ENCODE results near the gene MACROD2. TPM values are rescaled to one million over a fixed set of nuclear protein-coding genes. Genes with fewer than 3 reads are reported as not detected.

The MACROD2 gene
- total and polyA plus RNA-seq, 2 donors (not counting 1 experiment from before 2014, with no cell fraction given) = 5.3 to 6.7 TPM

GRCh38 chr20:15320941-15321340 is 1325.6 kb downstream of the MACROD2 start:
- peak overlapping the region; percentile 76 for H3K27ac Mint-ChIP-seq

GRCh38 chr20:15327123-15327522 is 1331.8 kb downstream of the MACROD2 start:
- ChIA-PET POLR2A (no interaction called here), CTCF (no interaction called here)
- H3K79me2 ChIP-seq (ENCODE audit: control insufficient read depth, insufficient read depth, low read length) = no peaks in the 10 kb centered on the region
- Mint-ChIP-seq H3K4me3 (no peak overlapping the region), H3K4me1 (peaks cover 12% of the 10 kb centered on the region), H3K27ac (no peak overlapping the region), H3K9me3 (ENCODE audit: insufficient read depth) (no peaks in the 10 kb centered on the region), H3K27me3 (no peaks in the 10 kb centered on the region)
- 100% methylated on average over 1 of the region's 4 CpGs for WGBS (ENCODE audit: insufficient coverage)
- H3K4me2 ChIP-seq (replicated peaks; ENCODE audit: low read depth, low read length, poor library complexity, severe bottlenecking) = no peak overlapping the region
- no peak overlapping the region for H2AFZ ChIP-seq (ENCODE audit: insufficient read depth, low read depth, low read length, poor library complexity, severe bottlenecking)
- no peaks in the 10 kb centered on the region for H3K9me3 ChIP-seq (ENCODE audit: control extremely low read depth in 1 of 3, control insufficient read depth in 2 of 3, insufficient read depth in 1 of 3, low read length in 2 of 3)
- no peaks in the 10 kb centered on the region for H4K20me1 ChIP-seq (ENCODE audit: control insufficient read depth, insufficient read depth, low read length, poor library complexity, severe bottlenecking)
- no peak for ATAC-seq (ENCODE audit: low read depth)
- H3K4me1 ChIP-seq (ENCODE audit: control insufficient read depth in 2 of 2, insufficient read depth in 2 of 2, low read length in 2 of 2) = no peaks in the 10 kb centered on the region
- TF ChIP-seq EZH2 (IDR thresholded peaks at IDR 0.05; ENCODE audit: borderline replicate concordance, insufficient read depth, low read depth, low read length, poor library complexity, severe bottlenecking) (no peak), CTCF (IDR thresholded peaks at IDR 0.05) (no peak)
- no peak overlapping the region for H3K4me3 ChIP-seq (ENCODE audit: control extremely low read depth in 1 of 5, extremely low read depth in 1 of 5, insufficient read depth in 1 of 5, low read depth in 2 of 5, low read length in 4 of 5)
- H3K36me3 ChIP-seq (replicated peaks in 1 of 2; ENCODE audit: control extremely low read depth in 1 of 2, control insufficient read depth in 1 of 2, extremely low read depth in 1 of 2, insufficient read depth in 2 of 2, low read length in 1 of 2) = no peaks in the 10 kb centered on the region
- intact Hi-C loops (cut with micrococcal nuclease) = no loop called here
- no peaks in the 10 kb centered on the region for H3K27me3 ChIP-seq (replicated peaks in 1 of 4; ENCODE audit: control extremely low read depth in 1 of 4, control insufficient read depth in 3 of 4, insufficient read depth in 4 of 4, low read length in 3 of 4)
- no peak for DNase-seq
- no peak overlapping the region for H3K27ac ChIP-seq (ENCODE audit: low read length in 2 of 2)
- H3K9ac ChIP-seq (ENCODE audit: low read length) = no peak overlapping the region

More at GRCh38 chr20:15320941-15321340, 1325.6 kb downstream of the MACROD2 start:
- intact Hi-C loops (cut with micrococcal nuclease) = no loop called here
- no peak overlapping the region for H3K4me3 ChIP-seq (ENCODE audit: control extremely low read depth in 1 of 5, extremely low read depth in 1 of 5, insufficient read depth in 1 of 5, low read depth in 2 of 5, low read length in 4 of 5)
- Mint-ChIP-seq H3K9me3 (ENCODE audit: insufficient read depth) (no peaks in the 10 kb centered on the region), H3K4me1 (peaks cover 52% of the 10 kb centered on the region), H3K27me3 (no peaks in the 10 kb centered on the region), H3K4me3 (no peak overlapping the region)
- POLR2A ChIA-PET = interaction anchor here (1.4 kb wide), 1 partner anchor 13 kb away, joined by 4 read pairs; no protein-coding TSS in a partner anchor
- H3K9me3 ChIP-seq (ENCODE audit: control extremely low read depth in 1 of 3, control insufficient read depth in 2 of 3, insufficient read depth in 1 of 3, low read length in 2 of 3) = peaks cover 0 to 4% (median 0%) of the 10 kb centered on the region in 3 donors
- no peak for TF ChIP-seq CTCF (IDR thresholded peaks at IDR 0.05)
- no peak for TF ChIP-seq EZH2 (IDR thresholded peaks at IDR 0.05; ENCODE audit: borderline replicate concordance, insufficient read depth, low read depth, low read length, poor library complexity, severe bottlenecking)
- H3K4me2 ChIP-seq (replicated peaks; ENCODE audit: low read depth, low read length, poor library complexity, severe bottlenecking) = no peak overlapping the region
- no peaks in the 10 kb centered on the region for H3K27me3 ChIP-seq (replicated peaks in 1 of 4; ENCODE audit: control extremely low read depth in 1 of 4, control insufficient read depth in 3 of 4, insufficient read depth in 4 of 4, low read length in 3 of 4)
- DNase-seq = no peak
- peak overlapping the region; percentile 2 for H2AFZ ChIP-seq (ENCODE audit: insufficient read depth, low read depth, low read length, poor library complexity, severe bottlenecking)
- H3K36me3 ChIP-seq (replicated peaks in 1 of 2; ENCODE audit: control extremely low read depth in 1 of 2, control insufficient read depth in 1 of 2, extremely low read depth in 1 of 2, insufficient read depth in 2 of 2, low read length in 1 of 2) = no peaks in the 10 kb centered on the region
- no peak for ATAC-seq (ENCODE audit: low read depth)
- peaks cover 25 to 45% of the 10 kb centered on the region in 2 donors for H3K4me1 ChIP-seq (ENCODE audit: control insufficient read depth in 2 of 2, insufficient read depth in 2 of 2, low read length in 2 of 2)
- CTCF ChIA-PET = no interaction called here
- WGBS (ENCODE audit: insufficient coverage) = no CpG with 5 or more reads among the region's 2 CpGs
- H3K27ac ChIP-seq (ENCODE audit: low read length in 2 of 2) = no peak overlapping the region
- no peaks in the 10 kb centered on the region for H4K20me1 ChIP-seq (ENCODE audit: control insufficient read depth, insufficient read depth, low read length, poor library complexity, severe bottlenecking)
- H3K9ac ChIP-seq (ENCODE audit: low read length) = no peak overlapping the region
- no peaks in the 10 kb centered on the region for H3K79me2 ChIP-seq (ENCODE audit: control insufficient read depth, insufficient read depth, low read length)
